Urinary bladder (tissue), 4 donors: Measurements from ENCODE around the gene SCAMP5. TPM values are rescaled to one million over a fixed set of nuclear protein-coding genes. Genes with fewer than 3 reads are reported as not detected.
A peak's percentile ranks its signal among the peaks of the same experiment; 100 is the strongest.

Experiments
- DNase-seq: peaks from one replicate; pipeline ENCODE4 v3.0.0-alpha.2; 2015; ENCODE audit errors: extremely low spot score
- H3K27ac ChIP-seq: one replicate; pipeline ENCODE4 v1.5.1; 2013; ENCODE audit warnings: low read depth, mild to moderate bottlenecking, moderate library complexity
- H3K36me3 ChIP-seq: one replicate; pipeline ENCODE4 v1.6.1; 2013; ENCODE audit warnings: mild to moderate bottlenecking, moderate library complexity; ENCODE audit not compliant: insufficient read depth
- H3K4me1 ChIP-seq: one replicate; pipeline ENCODE4 v1.6.1; 2013; ENCODE audit warnings: mild to moderate bottlenecking, moderate library complexity; ENCODE audit not compliant: insufficient read depth
- H3K4me3 ChIP-seq: one replicate; pipeline ENCODE4 v1.5.1; 2013; ENCODE audit warnings: low read depth, low read length
- WGBS: extraction: QIAGEN DNeasy Blood & Tissue Kit; methylation state at CpG from one replicate; pipeline ENCODE4 v1.1.7; 2013; 5-methylcytosine and 5-hydroxymethylcytosine counted together
- polyA plus RNA-seq: library from polyadenylated mRNA; stranded (reverse); fragments of 200-250 nt; gene quantifications from one replicate; pipeline ENCODE4 v1.2.3, GENCODE V29; 2013
- total RNA-seq: library from RNA; depleted of rRNA; stranded (reverse); fragments of >200 nt; gene quantifications from one replicate; pipeline ENCODE4 v1.2.3, GENCODE V29; 2014
- donor health status: healthy with polysubstance abuse.
- donor health status: healthy.

Gene SCAMP5
- total and polyA plus RNA-seq, 2 donors = 6.9 to 19.4 TPM

DNA sequence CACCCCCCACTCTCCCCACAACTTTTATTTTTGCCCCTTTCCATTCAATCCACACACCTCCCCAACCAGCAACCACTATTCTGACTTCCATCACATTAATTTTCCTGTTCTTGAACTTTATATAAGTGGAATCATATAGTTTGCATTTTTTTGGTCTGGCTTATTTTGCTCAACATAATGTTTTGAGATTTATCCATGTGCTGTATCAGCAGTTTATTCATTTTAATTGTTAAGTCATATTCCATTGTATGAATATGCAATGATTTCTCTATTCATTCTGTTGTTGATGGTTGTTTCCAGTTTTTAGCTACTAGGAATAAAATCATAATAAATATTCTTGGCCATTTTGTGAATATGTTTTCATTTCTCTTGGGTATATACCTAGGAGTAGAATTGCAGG, 5.8 kb upstream of the SCAMP5 start:
- Histone ChIP-seq H3K4me1 (no peaks in the 10 kb centered on the region), H3K4me3 (no peak overlapping the region), H3K27ac (no peak overlapping the region), H3K36me3 (no peaks in the 10 kb centered on the region)
- DNase-seq = no peak

DNA sequence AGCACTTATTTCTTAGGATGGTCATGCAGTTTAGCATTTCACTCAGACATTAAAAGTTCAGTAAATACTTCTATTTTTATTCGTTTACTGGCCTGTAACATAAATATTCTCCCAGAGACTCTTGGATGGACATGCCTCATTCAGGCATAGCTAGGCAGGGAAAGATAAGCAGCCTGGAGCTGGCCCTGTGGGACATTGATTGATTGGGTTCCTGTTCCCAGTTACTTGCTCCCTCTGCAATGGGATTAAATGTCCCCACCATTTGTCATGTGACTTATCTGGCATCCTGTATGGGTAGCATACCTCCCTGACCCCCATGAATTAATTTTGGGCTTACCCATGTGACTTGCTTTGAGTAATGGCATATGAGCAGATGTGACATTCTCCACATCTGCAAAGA, 2.7 kb upstream of the SCAMP5 start:
- H3K4me1 ChIP-seq = peaks cover 5% of the 10 kb centered on the region
- no peak overlapping the region for H3K4me3 ChIP-seq
- H3K27ac ChIP-seq = no peak overlapping the region
- no peaks in the 10 kb centered on the region for H3K36me3 ChIP-seq
- no peak for DNase-seq
- WGBS = 66% methylated on average over 1 of the region's 1 CpG

DNA sequence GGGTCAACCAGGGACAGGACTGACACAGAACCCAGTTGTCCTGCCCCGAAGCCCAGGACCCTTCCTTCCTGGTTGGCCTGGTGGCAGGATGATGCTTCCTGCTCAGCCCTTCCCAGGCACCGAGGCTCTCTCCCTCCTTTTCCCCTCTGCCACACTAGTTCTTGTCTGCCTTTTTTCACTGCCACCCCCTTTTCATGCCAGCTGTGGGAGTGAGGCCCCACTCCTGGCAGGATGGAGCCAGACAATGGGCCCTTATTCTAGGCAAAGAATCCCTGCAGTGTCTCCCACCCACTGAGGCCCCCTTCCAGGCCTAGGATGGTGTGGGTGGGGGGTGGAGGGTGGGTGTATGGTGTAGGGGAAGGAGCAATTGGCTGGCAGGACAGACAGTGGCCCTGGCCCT, 1.1 kb upstream of the SCAMP5 start:
- 64% methylated on average over 2 of the region's 2 CpGs for WGBS
- no peak for DNase-seq
- Histone ChIP-seq H3K4me1 (peaks cover 5% of the 10 kb centered on the region), H3K36me3 (no peaks in the 10 kb centered on the region), H3K4me3 (no peak overlapping the region), H3K27ac (no peak overlapping the region)

- Histone ChIP-seq H3K27ac (no peak overlapping the region), H3K4me3 (no peak overlapping the region), H3K36me3 (no peaks in the 10 kb centered on the region), H3K4me1 (peaks cover 5% of the 10 kb centered on the region)
- no peak for DNase-seq
- WGBS = 32% methylated on average over 5 of the region's 5 CpGs
Measured at GRCh38 chr15:74994685-74995084, 678 bp upstream of the SCAMP5 start.

DNA sequence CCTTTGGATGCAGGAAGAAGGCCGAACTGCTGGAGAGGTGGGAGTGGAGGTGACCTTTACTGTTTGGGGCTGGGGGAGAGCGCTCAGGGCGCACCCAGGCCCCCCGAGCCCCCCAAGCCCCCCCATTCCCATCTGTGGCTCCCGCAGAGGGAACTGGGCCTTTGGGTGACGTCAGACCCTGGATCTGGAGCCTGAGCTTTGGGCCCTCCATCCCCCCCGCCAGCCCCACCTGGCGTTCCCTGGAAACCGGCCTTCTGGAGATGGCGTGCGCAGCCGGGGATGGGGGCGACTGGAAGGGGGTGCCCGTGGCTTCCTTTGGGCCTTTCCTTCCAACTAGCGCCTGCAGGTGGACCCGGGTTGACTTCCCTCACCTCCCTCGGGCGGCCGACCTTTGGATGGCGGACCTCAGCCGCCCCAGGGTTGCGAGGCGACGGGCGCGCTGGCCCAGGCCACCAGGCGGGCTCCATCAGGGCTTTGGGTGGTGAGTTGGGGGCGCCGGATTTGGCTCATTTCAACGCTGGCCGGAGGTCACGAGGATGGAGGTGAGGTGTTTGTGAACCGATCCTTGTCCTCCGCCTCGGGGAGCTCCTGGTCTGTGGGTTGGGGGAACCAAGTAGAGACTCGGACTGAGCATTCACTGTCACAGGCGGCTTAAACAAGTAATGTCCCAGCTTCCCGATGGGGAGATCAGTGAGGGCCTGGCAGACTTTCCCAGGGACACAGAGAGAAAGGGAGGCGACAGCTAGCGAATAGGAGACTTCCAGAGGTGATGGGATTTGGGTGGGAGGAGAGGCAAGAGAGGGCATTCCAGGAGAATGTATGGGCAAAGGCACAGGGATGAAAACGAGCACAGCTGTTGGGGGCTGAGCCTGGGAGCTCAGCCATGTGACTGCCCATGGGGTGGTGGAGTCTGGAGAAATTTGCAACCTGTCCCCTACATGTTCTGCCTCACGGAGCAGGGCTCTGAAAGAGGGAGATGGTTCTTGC, 709 bp downstream of the SCAMP5 start:
- Histone ChIP-seq H3K4me1 (peaks cover 5% of the 10 kb centered on the region), H3K27ac (no peak overlapping the region), H3K4me3 (peak overlapping the region; percentile 82), H3K36me3 (no peaks in the 10 kb centered on the region)
- DNase-seq = no peak
- WGBS = 7% methylated on average over 42 of the region's 42 CpGs

DNA sequence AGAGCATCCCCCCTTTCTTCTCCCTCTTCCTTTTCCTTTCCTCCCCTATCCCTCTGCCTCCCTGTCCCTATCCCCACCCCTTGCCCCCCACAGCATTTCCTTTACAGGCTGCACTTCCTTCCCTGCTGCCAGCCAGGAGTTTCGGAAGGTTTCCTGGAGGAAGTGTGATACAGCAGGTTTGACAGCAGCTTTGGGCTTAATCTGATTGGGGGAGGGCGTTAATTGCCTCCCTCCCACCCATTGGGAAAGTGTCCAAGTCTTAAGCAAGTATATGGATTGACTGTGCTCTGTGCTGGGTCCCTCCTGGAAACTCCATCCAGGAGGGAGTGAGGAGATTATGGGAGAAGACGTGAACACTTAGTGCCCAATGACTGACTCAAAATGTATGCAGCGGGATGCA, 1.8 kb downstream of the SCAMP5 start:
- Histone ChIP-seq H3K4me3 (no peak overlapping the region), H3K27ac (no peak overlapping the region), H3K4me1 (peaks cover 5% of the 10 kb centered on the region), H3K36me3 (no peaks in the 10 kb centered on the region)
- WGBS = 72% methylated on average over 4 of the region's 4 CpGs
- no peak for DNase-seq

DNA sequence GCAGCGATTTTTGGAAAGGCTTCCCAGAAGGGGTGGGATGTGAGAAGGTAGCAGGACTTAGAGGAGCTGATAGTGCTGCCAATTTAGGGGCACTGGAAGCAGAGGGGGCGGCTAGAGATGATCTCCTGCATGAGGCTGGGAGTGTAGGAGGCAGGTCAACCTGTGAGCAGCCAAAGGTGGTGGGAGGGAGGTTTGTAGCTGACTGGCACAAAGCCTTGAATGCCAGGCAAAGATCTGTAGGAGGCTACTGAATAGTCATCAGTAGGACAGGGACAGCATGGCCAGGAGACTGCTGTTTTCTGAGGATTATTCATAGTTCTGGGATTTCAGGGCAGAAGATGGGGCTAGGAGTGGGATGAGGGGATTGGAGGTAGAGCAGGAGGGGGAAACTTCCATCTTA, 2.2 kb downstream of the SCAMP5 start:
- DNase-seq = no peak
- Histone ChIP-seq H3K4me1 (peaks cover 5% of the 10 kb centered on the region), H3K27ac (no peak overlapping the region), H3K36me3 (no peaks in the 10 kb centered on the region), H3K4me3 (no peak overlapping the region)
- WGBS = 86% methylated on average over 2 of the region's 2 CpGs

DNA sequence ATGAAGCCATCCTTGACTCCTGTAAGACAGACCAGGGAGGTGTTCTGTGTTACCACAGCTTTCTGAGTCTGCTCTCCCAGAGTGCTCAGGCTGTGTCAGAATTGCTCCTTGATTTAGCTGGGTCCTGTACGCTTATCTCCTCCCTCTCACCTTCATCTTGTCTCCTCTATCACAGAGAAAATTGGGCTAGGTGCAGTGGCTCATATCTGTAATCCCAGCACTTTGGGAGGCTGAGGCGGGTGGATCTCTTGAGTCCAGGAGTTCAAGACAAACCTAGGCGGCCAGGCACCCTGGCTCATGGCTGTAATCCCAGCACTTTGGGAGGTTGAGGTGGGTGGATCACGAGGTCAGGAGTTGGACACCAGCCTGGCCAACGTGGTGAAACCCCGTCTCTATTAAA, 5.9 kb downstream of the SCAMP5 start:
- no peaks in the 10 kb centered on the region for H3K36me3 ChIP-seq
- DNase-seq = no peak
- no peaks in the 10 kb centered on the region for H3K4me1 ChIP-seq
- no peak overlapping the region for H3K4me3 ChIP-seq
- no peak overlapping the region for H3K27ac ChIP-seq
- WGBS = 85% methylated on average over 6 of the region's 6 CpGs

DNA sequence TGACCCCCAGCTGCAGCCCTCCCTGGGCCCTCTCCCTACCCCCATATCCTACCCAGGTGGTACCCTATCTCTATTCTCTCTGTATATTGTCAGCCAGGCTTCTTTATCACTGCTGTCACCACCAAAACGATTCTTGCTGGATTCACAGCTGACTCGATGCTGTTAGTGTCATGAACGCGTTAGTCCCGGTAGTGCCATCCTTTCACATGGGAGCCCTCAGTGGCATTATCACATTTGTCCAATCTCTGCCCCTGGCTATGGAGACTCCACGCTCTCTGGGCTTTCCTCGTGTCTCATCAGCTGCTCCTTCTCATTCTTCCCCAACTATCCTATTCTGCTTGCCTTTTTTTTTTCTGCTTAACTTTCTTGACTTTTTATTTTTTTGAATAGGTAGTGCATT, 7.0 kb downstream of the SCAMP5 start:
- no peak for DNase-seq
- Histone ChIP-seq H3K27ac (no peak overlapping the region), H3K4me1 (no peaks in the 10 kb centered on the region), H3K36me3 (no peaks in the 10 kb centered on the region), H3K4me3 (no peak overlapping the region)
- 67% methylated on average over 7 of the region's 7 CpGs for WGBS

DNA sequence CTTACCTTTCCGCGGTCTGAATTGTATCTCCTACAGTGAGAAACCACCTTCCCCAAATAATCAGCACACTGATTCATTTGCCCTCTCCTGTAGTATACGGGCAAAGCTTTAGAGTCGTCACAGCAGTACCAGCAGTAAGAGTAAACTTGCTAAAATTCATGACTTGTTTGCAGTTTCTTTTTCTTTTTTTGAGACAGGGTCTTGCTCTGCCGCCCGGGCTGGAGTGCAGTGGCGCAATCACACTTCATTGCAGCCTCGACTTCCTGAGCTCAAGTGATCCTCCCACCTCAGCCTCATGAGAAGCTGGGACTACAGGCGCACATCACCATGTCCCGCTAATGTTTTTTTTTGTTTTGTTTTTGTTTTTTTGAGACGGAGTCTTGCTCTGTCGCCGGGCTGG, 11.9 kb downstream of the SCAMP5 start:
- 87% methylated on average over 13 of the region's 13 CpGs for WGBS

DNA sequence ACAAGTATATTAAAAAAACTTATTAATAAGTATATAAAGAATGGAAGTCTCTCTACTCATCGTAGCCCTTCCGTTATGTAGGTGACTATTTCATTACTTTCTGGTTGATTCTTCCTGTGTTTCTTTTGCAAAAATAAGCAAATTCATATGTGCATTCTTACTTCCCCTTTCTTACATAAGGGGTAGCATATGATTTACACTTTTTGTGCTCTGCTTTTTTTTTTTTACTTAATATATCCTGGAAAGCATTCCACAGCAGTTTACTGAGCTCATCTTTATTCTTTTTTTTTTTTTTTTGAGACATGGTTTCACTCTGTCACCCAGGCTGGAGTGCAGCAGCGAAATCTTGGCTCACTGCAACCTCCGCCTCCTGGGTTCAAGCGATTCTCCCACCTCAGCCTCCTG, 12.9 kb downstream of the SCAMP5 start:
- H3K27ac ChIP-seq = no peak overlapping the region
- 84% methylated on average over 5 of the region's 5 CpGs for WGBS
- H3K4me3 ChIP-seq = no peak overlapping the region
- DNase-seq = no peak
- no peaks in the 10 kb centered on the region for H3K36me3 ChIP-seq
- H3K4me1 ChIP-seq = no peaks in the 10 kb centered on the region

More for the DNA sequence above, 11.9 kb downstream of the SCAMP5 start:
- H3K27ac ChIP-seq = no peak overlapping the region
- no peaks in the 10 kb centered on the region for H3K4me1 ChIP-seq
- DNase-seq = no peak
- H3K4me3 ChIP-seq = no peak overlapping the region
- H3K36me3 ChIP-seq = no peaks in the 10 kb centered on the region

DNA sequence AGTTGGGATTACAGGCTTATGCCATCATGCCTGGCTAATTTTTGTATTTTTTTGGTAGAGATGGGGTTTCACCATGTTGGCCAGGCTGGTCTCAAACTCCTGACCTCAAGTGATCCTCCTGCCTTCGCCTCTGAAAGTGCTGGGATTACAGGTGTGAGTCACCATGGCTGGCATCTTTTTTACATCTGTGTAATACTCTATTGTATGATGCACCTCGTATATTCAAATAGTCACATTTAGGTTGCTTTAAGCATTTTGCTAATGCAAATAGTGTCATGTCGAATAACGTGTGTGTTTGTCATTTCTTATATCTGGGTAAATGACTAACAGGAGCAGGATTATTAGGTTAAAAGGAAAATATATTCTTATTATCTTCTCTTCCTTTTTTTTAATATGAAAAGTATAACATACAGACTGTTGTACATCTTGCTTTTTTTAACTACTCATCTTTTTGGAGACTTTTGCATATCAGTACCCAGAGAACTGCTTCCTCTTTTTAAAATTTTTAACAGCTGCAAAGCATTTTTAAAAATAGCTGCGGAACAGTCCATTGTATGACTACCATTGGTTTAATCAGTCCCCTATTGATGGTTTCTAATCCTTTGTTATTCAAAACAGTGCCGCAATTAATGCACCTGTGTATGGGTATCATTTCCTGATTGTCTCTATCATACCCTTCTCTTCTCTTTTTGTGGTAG, 13.4 kb downstream of the SCAMP5 start:
- Histone ChIP-seq H3K4me3 (no peak overlapping the region), H3K4me1 (no peaks in the 10 kb centered on the region), H3K36me3 (no peaks in the 10 kb centered on the region), H3K27ac (no peak overlapping the region)
- DNase-seq = no peak
- WGBS = 81% methylated on average over 6 of the region's 6 CpGs

DNA sequence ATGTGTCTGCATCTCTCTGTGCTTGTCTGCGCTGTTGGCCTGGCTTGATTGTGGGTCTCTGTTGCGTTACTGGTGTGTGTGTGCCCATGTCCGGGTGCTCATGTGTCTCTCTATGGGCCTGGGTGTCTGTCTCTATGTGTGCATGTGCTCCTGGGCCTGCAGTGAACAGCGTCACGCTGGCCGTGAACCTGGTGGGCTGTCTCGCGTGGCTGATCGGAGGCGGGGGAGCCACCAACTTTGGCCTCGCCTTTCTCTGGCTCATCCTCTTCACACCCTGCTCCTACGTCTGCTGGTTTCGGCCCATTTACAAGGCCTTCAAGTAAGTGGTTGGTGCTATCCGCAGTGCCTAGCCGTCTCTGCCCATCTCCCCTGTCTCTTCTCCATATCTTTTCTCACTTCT, 21.1 kb downstream of the SCAMP5 start:
- 94% methylated on average over 15 of the region's 15 CpGs for WGBS
- Histone ChIP-seq H3K36me3 (no peaks in the 10 kb centered on the region), H3K4me1 (no peaks in the 10 kb centered on the region), H3K27ac (no peak overlapping the region), H3K4me3 (no peak overlapping the region)
- DNase-seq = no peak

GRCh38 chr15:75019916-75020315, 24.6 kb downstream of the SCAMP5 start:
- Histone ChIP-seq H3K27ac (no peak overlapping the region), H3K4me3 (no peak overlapping the region), H3K4me1 (no peaks in the 10 kb centered on the region), H3K36me3 (no peaks in the 10 kb centered on the region)
- WGBS = 81% methylated on average over 3 of the region's 3 CpGs
- DNase-seq = no peak
